ENCODE data around the gene ETS1.
A peak's percentile ranks its signal among the peaks of the same experiment; 100 is the strongest.

Gene ETS1

GRCh38 chr11:128487978-128488377, 99.4 kb downstream of the ETS1 start:
- Histone ChIP-seq H3K36me3 (ENCODE audit: control insufficient read depth in 1 of 2, insufficient read depth in 2 of 2, low read length in 2 of 2) (peaks cover 20% of the 10 kb centered on the region in 2 donors), H3K9ac (ENCODE audit: low read depth in 1 of 2, low read length in 2 of 2) (no peak overlapping the region), H3K27me3 (ENCODE audit: control insufficient read depth in 1 of 2, insufficient read depth in 2 of 2, low read length in 2 of 2) (no peaks in the 10 kb centered on the region), H3K9me3 (ENCODE audit: control insufficient read depth in 1 of 2, low read length in 2 of 2) (no peaks in the 10 kb centered on the region), H3K4me3 (ENCODE audit: low read depth in 1 of 2, low read length in 2 of 2) (no peak overlapping the region), H3K4me1 (ENCODE audit: control insufficient read depth in 1 of 2, insufficient read depth in 2 of 2, low read length in 2 of 2) (peaks cover 17 to 31% of the 10 kb centered on the region in 2 donors), H3K27ac (ENCODE audit: low read depth, low read length) (no peak overlapping the region)

- H3K4me1 ChIP-seq (ENCODE audit: control insufficient read depth in 1 of 2, insufficient read depth in 2 of 2, low read length in 2 of 2), result peaks cover 20 to 36% of the 10 kb centered on the region in 2 donors
- peaks cover 24% of the 10 kb centered on the region in 2 donors for H3K36me3 ChIP-seq (ENCODE audit: control insufficient read depth in 1 of 2, insufficient read depth in 2 of 2, low read length in 2 of 2)
- H3K4me3 ChIP-seq (ENCODE audit: low read depth in 1 of 2, low read length in 2 of 2), result no peak overlapping the region
- no peaks in the 10 kb centered on the region for H3K27me3 ChIP-seq (ENCODE audit: control insufficient read depth in 1 of 2, insufficient read depth in 2 of 2, low read length in 2 of 2)
- no peaks in the 10 kb centered on the region for H3K9me3 ChIP-seq (ENCODE audit: control insufficient read depth in 1 of 2, low read length in 2 of 2)
- H3K27ac ChIP-seq (ENCODE audit: low read depth, low read length), result no peak overlapping the region
- H3K9ac ChIP-seq (ENCODE audit: low read depth in 1 of 2, low read length in 2 of 2), result peak overlapping the region in 1 of 2 donors; percentile 4
Measured at GRCh38 chr11:128484172-128484571, 103.2 kb downstream of the ETS1 start.

GRCh38 chr11:128483211-128483788, 104.1 kb downstream of the ETS1 start:
- Histone ChIP-seq H3K27me3 (ENCODE audit: control insufficient read depth in 1 of 2, insufficient read depth in 2 of 2, low read length in 2 of 2) (no peaks in the 10 kb centered on the region), H3K4me1 (ENCODE audit: control insufficient read depth in 1 of 2, insufficient read depth in 2 of 2, low read length in 2 of 2) (peaks cover 24 to 44% of the 10 kb centered on the region in 2 donors), H3K9ac (ENCODE audit: low read depth in 1 of 2, low read length in 2 of 2) (peak overlapping the region in 1 of 2 donors; percentile 3), H3K9me3 (ENCODE audit: control insufficient read depth in 1 of 2, low read length in 2 of 2) (no peaks in the 10 kb centered on the region), H3K27ac (ENCODE audit: low read depth, low read length) (no peak overlapping the region), H3K4me3 (ENCODE audit: low read depth in 1 of 2, low read length in 2 of 2) (peak overlapping the region; percentile 37 to 44), H3K36me3 (ENCODE audit: control insufficient read depth in 1 of 2, insufficient read depth in 2 of 2, low read length in 2 of 2) (peaks cover 19 to 24% of the 10 kb centered on the region in 2 donors)

GRCh38 chr11:128482512-128483191, 104.7 kb downstream of the ETS1 start:
- peaks cover 19 to 24% of the 10 kb centered on the region in 2 donors for H3K36me3 ChIP-seq (ENCODE audit: control insufficient read depth in 1 of 2, insufficient read depth in 2 of 2, low read length in 2 of 2)
- no peak overlapping the region for H3K27ac ChIP-seq (ENCODE audit: low read depth, low read length)

GRCh38 chr11:128482092-128482491, 105.3 kb downstream of the ETS1 start:
- H3K9ac ChIP-seq (ENCODE audit: low read depth in 1 of 2, low read length in 2 of 2), result no peak overlapping the region
- H3K9me3 ChIP-seq (ENCODE audit: control insufficient read depth in 1 of 2, low read length in 2 of 2), result no peaks in the 10 kb centered on the region
- peaks cover 27 to 54% of the 10 kb centered on the region in 2 donors for H3K4me1 ChIP-seq (ENCODE audit: control insufficient read depth in 1 of 2, insufficient read depth in 2 of 2, low read length in 2 of 2)
- H3K4me3 ChIP-seq (ENCODE audit: low read depth in 1 of 2, low read length in 2 of 2), result peak overlapping the region in 1 of 2 donors; percentile 37
- no peaks in the 10 kb centered on the region for H3K27me3 ChIP-seq (ENCODE audit: control insufficient read depth in 1 of 2, insufficient read depth in 2 of 2, low read length in 2 of 2)
- peaks cover 19 to 27% of the 10 kb centered on the region in 2 donors for H3K36me3 ChIP-seq (ENCODE audit: control insufficient read depth in 1 of 2, insufficient read depth in 2 of 2, low read length in 2 of 2)
- H3K27ac ChIP-seq (ENCODE audit: low read depth, low read length), result no peak overlapping the region

More at GRCh38 chr11:128482512-128483191, 104.7 kb downstream of the ETS1 start:
- Histone ChIP-seq H3K4me3 (ENCODE audit: low read depth in 1 of 2, low read length in 2 of 2) (peak overlapping the region; percentile 37 to 44), H3K9ac (ENCODE audit: low read depth in 1 of 2, low read length in 2 of 2) (no peak overlapping the region), H3K4me1 (ENCODE audit: control insufficient read depth in 1 of 2, insufficient read depth in 2 of 2, low read length in 2 of 2) (peaks cover 24 to 48% of the 10 kb centered on the region in 2 donors), H3K9me3 (ENCODE audit: control insufficient read depth in 1 of 2, low read length in 2 of 2) (no peaks in the 10 kb centered on the region), H3K27me3 (ENCODE audit: control insufficient read depth in 1 of 2, insufficient read depth in 2 of 2, low read length in 2 of 2) (no peaks in the 10 kb centered on the region)

GRCh38 chr11:128481135-128481534, 106.2 kb downstream of the ETS1 start:
- Histone ChIP-seq H3K9me3 (ENCODE audit: control insufficient read depth in 1 of 2, low read length in 2 of 2) (no peaks in the 10 kb centered on the region), H3K27ac (ENCODE audit: low read depth, low read length) (no peak overlapping the region), H3K9ac (ENCODE audit: low read depth in 1 of 2, low read length in 2 of 2) (no peak overlapping the region), H3K4me3 (ENCODE audit: low read depth in 1 of 2, low read length in 2 of 2) (no peak overlapping the region), H3K27me3 (ENCODE audit: control insufficient read depth in 1 of 2, insufficient read depth in 2 of 2, low read length in 2 of 2) (no peaks in the 10 kb centered on the region), H3K36me3 (ENCODE audit: control insufficient read depth in 1 of 2, insufficient read depth in 2 of 2, low read length in 2 of 2) (peaks cover 19 to 28% of the 10 kb centered on the region in 2 donors), H3K4me1 (ENCODE audit: control insufficient read depth in 1 of 2, insufficient read depth in 2 of 2, low read length in 2 of 2) (peaks cover 31 to 62% of the 10 kb centered on the region in 2 donors)

GRCh38 chr11:128480665-128481064, 106.7 kb downstream of the ETS1 start:
- no peak overlapping the region for H3K4me3 ChIP-seq (ENCODE audit: low read depth in 1 of 2, low read length in 2 of 2)
- H3K9me3 ChIP-seq (ENCODE audit: control insufficient read depth in 1 of 2, low read length in 2 of 2), result no peaks in the 10 kb centered on the region
- no peak overlapping the region for H3K9ac ChIP-seq (ENCODE audit: low read depth in 1 of 2, low read length in 2 of 2)
- peaks cover 19 to 24% of the 10 kb centered on the region in 2 donors for H3K36me3 ChIP-seq (ENCODE audit: control insufficient read depth in 1 of 2, insufficient read depth in 2 of 2, low read length in 2 of 2)
- no peaks in the 10 kb centered on the region for H3K27me3 ChIP-seq (ENCODE audit: control insufficient read depth in 1 of 2, insufficient read depth in 2 of 2, low read length in 2 of 2)
- no peak overlapping the region for H3K27ac ChIP-seq (ENCODE audit: low read depth, low read length)
- H3K4me1 ChIP-seq (ENCODE audit: control insufficient read depth in 1 of 2, insufficient read depth in 2 of 2, low read length in 2 of 2), result peaks cover 36 to 66% of the 10 kb centered on the region in 2 donors

- Histone ChIP-seq H3K9ac (ENCODE audit: low read depth in 1 of 2, low read length in 2 of 2) (no peak overlapping the region), H3K4me1 (ENCODE audit: control insufficient read depth in 1 of 2, insufficient read depth in 2 of 2, low read length in 2 of 2) (peaks cover 42 to 70% of the 10 kb centered on the region in 2 donors), H3K27me3 (ENCODE audit: control insufficient read depth in 1 of 2, insufficient read depth in 2 of 2, low read length in 2 of 2) (no peaks in the 10 kb centered on the region), H3K9me3 (ENCODE audit: control insufficient read depth in 1 of 2, low read length in 2 of 2) (no peaks in the 10 kb centered on the region), H3K27ac (ENCODE audit: low read depth, low read length) (no peak overlapping the region), H3K4me3 (ENCODE audit: low read depth in 1 of 2, low read length in 2 of 2) (no peak overlapping the region), H3K36me3 (ENCODE audit: control insufficient read depth in 1 of 2, insufficient read depth in 2 of 2, low read length in 2 of 2) (peaks cover 19 to 20% of the 10 kb centered on the region in 2 donors)
Measured at GRCh38 chr11:128480066-128480465, 107.3 kb downstream of the ETS1 start.

GRCh38 chr11:128479144-128479543, 108.2 kb downstream of the ETS1 start:
- H3K4me3 ChIP-seq (ENCODE audit: low read depth in 1 of 2, low read length in 2 of 2), result no peak overlapping the region
- H3K27ac ChIP-seq (ENCODE audit: low read depth, low read length), result no peak overlapping the region
- no peak overlapping the region for H3K9ac ChIP-seq (ENCODE audit: low read depth in 1 of 2, low read length in 2 of 2)
- H3K4me1 ChIP-seq (ENCODE audit: control insufficient read depth in 1 of 2, insufficient read depth in 2 of 2, low read length in 2 of 2), result peaks cover 48 to 78% of the 10 kb centered on the region in 2 donors
- peaks cover 11 to 20% of the 10 kb centered on the region in 2 donors for H3K36me3 ChIP-seq (ENCODE audit: control insufficient read depth in 1 of 2, insufficient read depth in 2 of 2, low read length in 2 of 2)
- H3K27me3 ChIP-seq (ENCODE audit: control insufficient read depth in 1 of 2, insufficient read depth in 2 of 2, low read length in 2 of 2), result no peaks in the 10 kb centered on the region
- no peaks in the 10 kb centered on the region for H3K9me3 ChIP-seq (ENCODE audit: control insufficient read depth in 1 of 2, low read length in 2 of 2)

GRCh38 chr11:128478305-128478704, 109.1 kb downstream of the ETS1 start:
- H3K4me3 ChIP-seq (ENCODE audit: low read depth in 1 of 2, low read length in 2 of 2), result no peak overlapping the region
- no peaks in the 10 kb centered on the region for H3K27me3 ChIP-seq (ENCODE audit: control insufficient read depth in 1 of 2, insufficient read depth in 2 of 2, low read length in 2 of 2)
- peaks cover 47 to 78% of the 10 kb centered on the region in 2 donors for H3K4me1 ChIP-seq (ENCODE audit: control insufficient read depth in 1 of 2, insufficient read depth in 2 of 2, low read length in 2 of 2)
- no peak overlapping the region for H3K27ac ChIP-seq (ENCODE audit: low read depth, low read length)
- H3K9me3 ChIP-seq (ENCODE audit: control insufficient read depth in 1 of 2, low read length in 2 of 2), result no peaks in the 10 kb centered on the region
- H3K9ac ChIP-seq (ENCODE audit: low read depth in 1 of 2, low read length in 2 of 2), result no peak overlapping the region
- peaks cover 8 to 20% of the 10 kb centered on the region in 2 donors for H3K36me3 ChIP-seq (ENCODE audit: control insufficient read depth in 1 of 2, insufficient read depth in 2 of 2, low read length in 2 of 2)
